ENCODE data around the gene SLC27A6.

DNA sequence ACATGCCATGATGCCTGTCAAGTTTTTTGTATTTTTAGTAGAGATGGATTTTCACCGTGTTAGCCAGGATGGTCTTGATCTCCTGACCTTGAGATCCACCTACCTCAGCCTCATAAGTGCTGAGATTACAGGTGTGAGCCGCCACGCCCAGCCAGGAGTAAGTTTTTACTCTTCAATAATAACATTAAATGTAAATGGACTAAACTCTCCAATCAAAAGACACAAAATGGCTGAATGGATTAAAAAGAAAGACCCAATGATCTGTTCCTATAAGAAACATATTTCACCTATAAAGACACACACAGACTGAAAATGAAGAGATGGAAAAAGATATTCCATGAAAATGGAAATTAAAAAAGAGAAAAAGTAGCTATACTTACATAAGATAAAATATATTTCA, 92.0 kb downstream of the SLC27A6 start:
- no peak for TF ChIP-seq ZFX (IDR thresholded peaks at IDR 0.05)
- TF ChIP-seq, protein P1, sequence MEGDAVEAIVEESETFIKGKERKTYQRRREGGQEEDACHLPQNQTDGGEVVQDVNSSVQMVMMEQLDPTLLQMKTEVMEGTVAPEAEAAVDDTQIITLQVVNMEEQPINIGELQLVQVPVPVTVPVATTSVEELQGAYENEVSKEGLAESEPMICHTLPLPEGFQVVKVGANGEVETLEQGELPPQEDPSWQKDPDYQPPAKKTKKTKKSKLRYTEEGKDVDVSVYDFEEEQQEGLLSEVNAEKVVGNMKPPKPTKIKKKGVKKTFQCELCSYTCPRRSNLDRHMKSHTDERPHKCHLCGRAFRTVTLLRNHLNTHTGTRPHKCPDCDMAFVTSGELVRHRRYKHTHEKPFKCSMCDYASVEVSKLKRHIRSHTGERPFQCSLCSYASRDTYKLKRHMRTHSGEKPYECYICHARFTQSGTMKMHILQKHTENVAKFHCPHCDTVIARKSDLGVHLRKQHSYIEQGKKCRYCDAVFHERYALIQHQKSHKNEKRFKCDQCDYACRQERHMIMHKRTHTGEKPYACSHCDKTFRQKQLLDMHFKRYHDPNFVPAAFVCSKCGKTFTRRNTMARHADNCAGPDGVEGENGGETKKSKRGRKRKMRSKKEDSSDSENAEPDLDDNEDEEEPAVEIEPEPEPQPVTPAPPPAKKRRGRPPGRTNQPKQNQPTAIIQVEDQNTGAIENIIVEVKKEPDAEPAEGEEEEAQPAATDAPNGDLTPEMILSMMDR (conservative IDR thresholded peaks at IDR 0.05): no peak

Measured in C4-2B (cell line).